COR-L47 (cell line): ENCODE results near the gene ZNF740.
"Not testable (repeated sequence)": the region's sequence is repeated elsewhere in the genome, so short reads cannot be mapped to it uniquely, and the experiment has no call there.

Experiments
- DNase-seq: peaks from one replicate; lab custom pipeline; 2025; lab: John Stamatoyannopoulos, UW

Gene ZNF740

GRCh38 chr12:53173085-53173715, 7.3 kb upstream of the ZNF740 start:
- no peak for DNase-seq

GRCh38 chr12:53174881-53175491, 5.5 kb upstream of the ZNF740 start:
- DNase-seq: peak; percentile 64

- no peak for DNase-seq
Measured at GRCh38 chr12:53176750-53177149, 3.8 kb upstream of the ZNF740 start.

- DNase-seq: not testable (repeated sequence)
Measured at GRCh38 chr12:53177447-53177846, 3.1 kb upstream of the ZNF740 start.

- DNase-seq: not testable (repeated sequence)
Measured at GRCh38 chr12:53178803-53179202, 1.7 kb upstream of the ZNF740 start.

- DNase-seq: no peak
Measured at GRCh38 chr12:53179687-53180219, 769 bp upstream of the ZNF740 start.

- peak; percentile 85 for DNase-seq
Measured at GRCh38 chr12:53180931-53181645, 566 bp downstream of the ZNF740 start.

- DNase-seq: no peak
Measured at GRCh38 chr12:53181935-53182334, 1.4 kb downstream of the ZNF740 start.

- peak; percentile 29 for DNase-seq
Measured at GRCh38 chr12:53182903-53183302, 2.4 kb downstream of the ZNF740 start.

- DNase-seq: no peak
Measured at GRCh38 chr12:53184828-53185227, 4.3 kb downstream of the ZNF740 start.

- DNase-seq: no peak
Measured at GRCh38 chr12:53185582-53186153, 5.1 kb downstream of the ZNF740 start.

- DNase-seq: no peak
Measured at GRCh38 chr12:53186745-53187144, 6.2 kb downstream of the ZNF740 start.

GRCh38 chr12:53187145-53187899, 6.8 kb downstream of the ZNF740 start:
- DNase-seq: no peak

GRCh38 chr12:53190108-53190729, 9.7 kb downstream of the ZNF740 start:
- peak; percentile 19 for DNase-seq

- no peak for DNase-seq
Measured at GRCh38 chr12:53191096-53191884, 10.8 kb downstream of the ZNF740 start.

- no peak for DNase-seq
Measured at GRCh38 chr12:53191885-53192530, 11.5 kb downstream of the ZNF740 start.

GRCh38 chr12:53192531-53193021, 12.1 kb downstream of the ZNF740 start:
- DNase-seq: no peak

GRCh38 chr12:53193040-53193439, 12.5 kb downstream of the ZNF740 start:
- no peak for DNase-seq

GRCh38 chr12:53193985-53194716, 13.6 kb downstream of the ZNF740 start:
- DNase-seq: no peak
